Measurements from ENCODE around the gene APBA2.

The APBA2 gene

DNA sequence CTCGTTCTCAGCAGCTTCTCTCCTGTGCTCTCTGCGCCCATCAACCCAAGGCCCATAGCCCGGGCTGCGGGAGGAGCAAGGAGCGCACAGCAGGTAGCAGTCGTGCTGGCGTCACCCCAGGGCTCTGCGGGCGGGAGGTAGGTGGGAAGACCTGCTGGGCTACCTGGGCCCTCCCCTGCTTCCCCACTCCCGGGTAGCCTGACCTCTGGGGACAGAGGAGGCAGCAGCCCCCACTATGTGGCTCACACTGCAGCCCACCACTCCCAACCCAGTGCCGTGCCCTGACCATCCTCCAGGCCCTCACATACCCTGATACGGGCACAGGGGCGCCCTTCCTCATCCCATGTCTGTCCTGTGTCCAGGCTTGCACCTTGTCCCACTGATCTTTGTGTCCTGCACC lies 212.9 kb downstream of the APBA2 start:
- DNase-seq (ENCODE audit: low read depth in 2 of 2, low spot score in 1 of 2): no peak

DNA sequence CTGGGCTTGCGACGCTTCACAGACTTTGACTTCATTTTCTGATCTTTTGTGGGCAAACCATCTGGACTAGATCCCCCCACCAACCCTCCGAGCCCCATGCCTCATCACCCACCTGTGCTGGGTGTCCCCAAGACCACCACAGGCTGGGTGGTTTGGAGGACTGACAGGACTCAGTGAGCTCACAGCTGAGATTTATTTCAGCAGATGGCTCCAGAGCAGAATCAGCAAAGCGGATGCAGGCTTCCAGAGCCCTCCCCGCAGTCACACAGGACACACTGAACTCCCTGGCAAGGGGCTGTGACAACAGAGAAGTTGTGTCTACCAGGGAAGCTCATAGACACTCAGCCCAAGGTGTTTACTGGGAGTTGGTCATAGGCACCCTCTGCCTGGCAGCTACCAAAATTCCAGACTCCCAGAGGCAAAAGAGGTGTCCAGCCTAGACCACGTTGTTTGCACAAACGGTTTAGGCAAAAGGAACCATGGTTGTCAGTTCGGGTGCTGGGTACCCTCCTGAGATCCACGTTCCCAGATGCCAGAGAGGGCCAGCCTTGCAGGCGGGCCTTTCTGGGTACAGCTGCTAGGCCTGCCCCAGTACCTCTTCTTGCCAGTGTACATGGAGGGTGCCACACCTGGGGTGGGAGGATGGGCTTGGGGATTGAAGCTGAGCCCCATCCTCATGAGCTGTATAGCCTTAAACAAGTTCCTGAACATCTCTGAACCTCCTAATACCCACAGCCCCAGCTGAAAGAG lies 213.5 kb downstream of the APBA2 start:
- no peak for DNase-seq (ENCODE audit: low read depth in 2 of 2, low spot score in 1 of 2)

DNA sequence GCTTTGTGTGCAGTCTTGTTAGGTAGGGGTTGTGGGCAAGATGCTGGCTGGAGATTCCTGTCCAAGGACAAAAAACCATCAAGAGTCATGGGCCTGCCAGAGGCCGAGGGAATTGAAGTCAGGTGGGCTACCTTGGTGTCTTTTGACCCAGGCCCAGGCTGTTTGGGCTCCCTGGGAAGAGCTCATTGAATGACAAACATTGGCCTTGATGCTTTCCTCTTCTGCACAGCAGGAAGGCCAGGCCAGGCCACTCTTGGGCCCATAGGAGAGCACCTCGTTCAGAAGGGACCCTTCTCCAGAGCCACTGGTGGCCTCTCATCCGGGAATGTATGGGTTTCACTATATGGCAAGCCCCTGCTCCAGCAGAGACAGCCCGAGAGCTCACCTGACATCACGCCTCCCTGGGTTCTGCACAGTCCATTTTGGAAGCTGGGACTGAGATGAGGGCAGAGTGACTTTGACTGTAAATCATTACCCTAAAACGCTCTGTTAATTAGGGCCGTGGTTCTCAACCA lies 214.8 kb downstream of the APBA2 start:
- DNase-seq (ENCODE audit: low read depth in 2 of 2, low spot score in 1 of 2): no peak

DNA sequence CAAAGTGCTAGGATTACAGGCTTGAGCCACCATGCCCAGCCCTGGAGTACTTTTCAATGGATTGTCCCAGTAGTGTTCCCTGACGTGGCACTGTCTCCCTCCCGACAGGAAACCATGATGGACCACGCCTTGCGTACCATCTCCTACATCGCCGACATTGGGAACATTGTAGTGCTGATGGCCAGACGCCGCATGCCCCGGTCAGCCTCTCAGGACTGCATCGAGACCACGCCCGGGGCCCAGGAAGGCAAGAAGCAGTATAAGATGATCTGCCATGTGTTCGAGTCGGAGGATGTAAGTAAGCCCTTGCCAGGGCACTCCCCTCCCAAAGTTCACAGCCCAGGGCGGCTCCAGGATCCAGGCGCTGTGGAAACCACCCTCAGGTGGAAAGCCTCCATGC lies 215.7 kb downstream of the APBA2 start:
- no peak for DNase-seq (ENCODE audit: low read depth in 2 of 2, low spot score in 1 of 2)

DNA sequence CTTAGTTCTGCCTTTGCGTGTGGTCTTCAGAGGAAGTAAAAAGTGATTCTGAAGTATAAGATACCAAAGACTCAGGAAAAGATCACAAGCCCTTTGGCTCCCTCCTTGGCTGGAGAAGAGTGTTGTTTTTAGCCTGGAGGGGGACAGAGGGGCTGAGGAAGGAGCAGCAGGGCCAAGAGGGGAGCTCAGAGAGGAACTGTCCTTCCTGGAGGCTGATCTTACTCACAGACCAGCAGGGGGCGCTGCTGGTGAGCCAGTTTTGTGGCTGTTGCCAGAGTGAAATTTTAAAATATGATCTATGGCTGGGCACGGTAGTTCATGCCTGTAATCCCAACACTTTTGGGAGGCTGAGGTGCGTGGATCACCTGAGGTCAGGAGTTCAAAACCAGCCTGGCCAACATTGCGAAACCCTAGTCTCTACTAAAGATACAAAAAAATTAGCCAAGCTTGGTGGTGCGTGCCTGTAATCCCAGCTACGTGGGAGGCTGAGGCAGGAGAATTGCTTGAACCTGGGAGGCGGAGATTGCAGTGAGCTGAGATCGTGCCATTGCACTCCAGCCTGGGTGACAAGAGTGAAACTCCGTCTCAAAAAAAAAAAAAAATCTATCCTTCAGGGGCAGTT lies 216.5 kb downstream of the APBA2 start:
- DNase-seq (ENCODE audit: low read depth in 2 of 2, low spot score in 1 of 2): peak; percentile 18 to 21

DNA sequence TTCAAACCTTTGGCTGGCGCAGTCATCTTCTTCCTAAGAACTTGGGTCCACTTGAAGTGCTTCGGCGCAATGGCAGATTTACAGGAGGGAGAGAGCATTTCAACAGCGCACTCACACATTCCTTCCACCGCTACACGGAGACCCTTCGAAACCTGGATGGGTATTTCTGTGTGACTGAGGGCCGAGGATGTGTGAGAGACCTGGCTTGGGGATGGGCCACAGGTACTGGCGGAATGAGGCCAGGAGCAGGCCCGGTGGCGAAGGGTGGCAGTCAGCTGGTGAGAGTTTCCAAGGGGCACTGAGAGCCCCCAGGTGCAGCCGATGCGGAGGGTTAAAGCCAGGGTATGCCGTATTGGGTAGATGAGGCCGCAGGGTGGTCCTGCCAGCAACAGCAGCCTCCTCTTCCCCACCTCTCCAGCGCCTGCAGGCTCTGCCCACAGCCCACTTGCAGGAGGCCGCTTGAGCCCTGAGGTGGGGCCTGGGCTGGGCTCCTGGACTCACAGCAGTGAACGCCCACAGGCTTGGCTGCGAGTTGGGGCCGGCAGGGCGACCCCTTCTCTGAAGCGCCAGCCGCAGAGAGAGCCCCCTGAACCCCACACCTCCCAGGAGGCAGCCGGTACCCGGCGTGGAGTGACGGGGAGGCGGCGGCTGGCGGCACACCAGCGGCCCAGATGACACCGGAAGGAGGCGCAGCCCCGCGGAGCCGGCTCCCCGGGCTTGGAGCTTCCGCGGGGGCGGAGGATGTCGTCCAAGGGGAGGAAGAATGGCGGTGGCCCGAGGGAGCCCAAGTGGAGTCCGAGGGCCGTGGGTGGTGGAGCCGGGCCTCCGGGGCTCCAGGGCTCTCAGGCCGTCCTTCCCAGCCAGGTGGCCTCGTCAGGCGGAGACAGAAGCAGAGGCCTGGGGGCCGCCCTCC lies 217.4 kb downstream of the APBA2 start:
- no peak for DNase-seq (ENCODE audit: low read depth in 2 of 2, low spot score in 1 of 2)

DNA sequence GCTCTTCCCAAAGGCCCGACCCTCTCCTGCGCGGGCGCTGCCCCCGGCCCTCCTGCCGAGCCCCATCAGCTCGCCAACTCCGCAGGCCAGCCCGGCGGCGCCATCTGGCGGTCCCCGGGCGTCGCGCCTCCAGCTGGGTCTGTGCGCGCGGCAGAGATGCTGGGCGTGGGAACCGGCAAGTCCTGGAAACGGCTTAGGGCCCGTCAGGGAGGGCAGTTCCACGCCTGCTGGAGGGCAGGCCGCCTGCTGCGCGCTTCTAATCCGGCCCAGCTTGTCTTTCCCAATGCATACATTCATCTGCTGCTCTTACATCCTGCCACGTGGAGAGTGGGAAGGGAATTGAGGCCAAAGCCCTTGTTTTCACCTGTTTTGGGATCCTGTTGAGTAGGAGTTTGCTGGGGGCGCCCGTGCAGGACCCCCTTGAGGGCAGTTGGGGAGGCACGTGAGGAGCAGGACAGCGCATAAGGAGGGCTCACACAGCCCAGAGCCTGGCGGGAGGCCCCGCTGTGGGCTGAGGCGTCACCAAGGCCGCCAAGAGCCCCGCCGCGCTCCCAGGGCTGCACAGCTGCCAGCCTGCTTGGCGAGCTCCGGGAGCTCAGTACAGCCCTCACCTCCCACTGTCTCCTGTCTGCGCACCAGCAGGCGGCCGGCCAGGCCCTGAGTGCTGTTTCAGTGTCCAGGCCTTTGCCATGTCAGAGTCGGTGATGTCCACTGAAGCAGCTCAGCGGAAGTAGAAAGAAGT lies 218.2 kb downstream of the APBA2 start:
- no peak for DNase-seq (ENCODE audit: low read depth in 2 of 2, low spot score in 1 of 2)

DNA sequence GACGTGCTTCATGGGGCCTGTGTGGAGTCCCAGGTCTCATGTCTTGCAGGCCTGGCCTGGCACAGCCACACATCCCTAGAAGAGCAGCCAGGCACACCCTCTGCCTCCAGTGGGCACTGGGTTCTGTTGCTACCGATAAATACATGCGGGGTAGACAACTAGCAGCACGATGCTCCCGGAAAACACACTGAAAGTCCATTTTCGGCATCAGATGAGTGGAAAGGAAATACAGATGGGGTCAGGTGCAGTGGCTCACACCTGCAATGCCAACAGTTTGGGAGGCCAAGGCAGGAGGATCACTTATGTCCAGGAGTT lies 218.7 kb downstream of the APBA2 start:
- no peak for DNase-seq (ENCODE audit: low read depth in 2 of 2, low spot score in 1 of 2)

DNA sequence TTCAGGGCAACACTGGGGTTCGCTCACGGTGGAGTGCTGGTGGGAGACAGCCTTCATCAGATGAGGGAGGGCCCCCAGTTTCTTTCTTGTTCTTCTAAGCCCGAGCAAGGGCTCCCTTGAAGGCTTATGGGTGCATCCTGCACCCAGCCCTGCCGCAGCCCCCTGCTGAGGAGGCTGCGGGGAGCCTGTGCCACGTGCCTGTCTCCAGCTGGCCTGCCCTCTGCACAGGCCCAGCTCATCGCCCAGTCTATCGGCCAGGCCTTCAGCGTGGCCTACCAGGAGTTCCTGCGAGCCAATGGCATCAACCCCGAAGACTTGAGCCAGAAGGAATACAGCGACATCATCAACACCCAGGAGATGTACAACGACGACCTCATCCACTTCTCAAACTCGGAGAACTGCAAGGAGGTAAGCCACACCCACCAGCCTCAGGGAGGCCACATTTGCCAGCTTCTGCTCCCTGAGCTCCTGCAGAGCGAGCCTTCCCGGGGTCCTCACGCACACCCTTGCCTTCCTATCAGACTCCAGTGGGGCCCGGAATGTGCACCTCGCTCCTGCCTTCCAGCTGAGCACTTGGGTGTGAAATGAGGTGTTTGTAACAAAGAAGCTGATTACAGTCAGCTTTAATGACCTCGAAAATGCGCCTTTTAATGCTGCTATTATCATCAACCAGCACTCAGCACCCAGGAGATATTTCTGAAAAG lies 219.5 kb downstream of the APBA2 start:
- no peak for DNase-seq (ENCODE audit: low read depth in 2 of 2, low spot score in 1 of 2)

DNA sequence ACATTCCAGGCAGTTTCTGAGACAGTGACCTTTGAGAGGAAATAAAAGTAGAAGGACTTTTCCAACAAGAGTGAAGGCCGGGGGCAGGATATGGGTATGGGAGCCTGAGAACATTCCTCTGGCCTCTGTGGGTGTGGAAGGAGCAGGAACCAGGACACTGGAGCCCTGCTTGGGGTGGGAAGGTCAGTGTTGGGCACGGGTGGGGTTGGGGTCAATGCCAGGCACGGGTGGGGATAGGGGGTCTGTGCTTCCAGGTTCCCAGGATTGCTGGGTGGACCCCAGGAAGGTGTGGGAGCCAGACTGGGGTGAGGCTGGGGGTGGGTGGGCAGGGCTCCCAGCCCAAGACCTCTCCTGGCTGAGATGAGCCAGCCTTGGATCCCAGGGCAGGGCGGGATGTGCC lies 220.3 kb downstream of the APBA2 start:
- DNase-seq (ENCODE audit: low read depth in 2 of 2, low spot score in 1 of 2): no peak

DNA sequence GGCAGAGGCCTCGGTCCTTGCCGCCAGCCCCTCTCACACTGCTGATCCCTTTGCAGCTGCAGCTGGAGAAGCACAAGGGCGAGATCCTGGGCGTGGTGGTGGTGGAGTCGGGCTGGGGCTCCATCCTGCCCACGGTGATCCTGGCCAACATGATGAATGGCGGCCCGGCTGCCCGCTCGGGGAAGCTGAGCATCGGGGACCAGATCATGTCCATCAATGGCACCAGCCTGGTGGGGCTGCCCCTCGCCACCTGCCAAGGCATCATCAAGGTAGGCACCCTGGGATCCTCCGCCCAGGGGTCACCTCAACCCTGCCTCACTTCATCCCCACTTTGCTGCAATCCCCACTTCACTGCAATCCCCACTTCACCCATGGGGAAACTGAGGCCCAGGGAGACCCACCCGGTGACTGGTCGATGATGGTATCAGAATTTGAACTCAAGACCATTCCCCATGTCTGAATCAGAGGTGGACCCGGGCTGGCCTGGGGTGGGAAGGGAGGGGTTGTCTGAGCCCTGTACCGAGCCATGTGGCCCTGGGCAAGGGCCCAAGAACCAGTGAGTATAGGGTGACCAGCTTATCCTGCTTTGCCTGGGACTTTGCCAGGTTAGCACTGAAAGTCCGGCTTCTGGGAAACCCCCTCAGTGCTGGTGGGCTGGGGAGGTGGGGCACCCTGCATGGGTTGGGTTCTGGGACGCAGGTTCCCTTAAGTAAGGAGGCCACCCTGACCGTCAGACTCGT lies 220.9 kb downstream of the APBA2 start:
- no peak for DNase-seq (ENCODE audit: low read depth in 2 of 2, low spot score in 1 of 2)

DNA sequence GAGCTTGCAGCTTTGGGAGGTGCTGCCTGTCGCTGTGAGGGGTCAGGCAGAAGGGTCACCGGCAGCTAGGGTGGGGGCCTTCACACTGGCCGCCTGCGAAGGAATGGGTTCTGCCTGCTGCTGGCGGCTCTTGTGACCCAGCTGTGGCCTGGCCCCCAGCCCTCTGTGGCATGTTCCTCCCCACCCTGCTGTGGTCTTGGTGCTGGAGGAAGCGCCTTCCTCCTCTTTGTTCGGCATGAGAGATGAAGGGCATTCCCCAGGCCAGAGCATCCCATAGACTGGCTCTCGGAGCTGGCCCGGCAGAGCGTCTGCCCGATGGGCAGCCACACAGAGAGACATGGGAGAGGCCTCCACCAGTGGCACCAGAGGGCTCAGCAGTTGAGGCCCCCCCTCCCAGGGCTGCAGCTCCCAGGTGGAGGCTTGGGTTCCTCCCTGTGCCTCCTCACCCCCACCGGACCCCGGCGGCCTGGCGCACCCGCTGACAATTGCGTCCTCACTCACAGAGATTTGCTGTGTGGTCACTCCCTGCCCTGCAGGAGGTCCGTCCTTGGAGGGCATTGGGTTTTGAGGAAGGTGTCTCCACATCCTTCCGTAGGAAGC lies 221.6 kb downstream of the APBA2 start:
- no peak for DNase-seq (ENCODE audit: low read depth in 2 of 2, low spot score in 1 of 2)

DNA sequence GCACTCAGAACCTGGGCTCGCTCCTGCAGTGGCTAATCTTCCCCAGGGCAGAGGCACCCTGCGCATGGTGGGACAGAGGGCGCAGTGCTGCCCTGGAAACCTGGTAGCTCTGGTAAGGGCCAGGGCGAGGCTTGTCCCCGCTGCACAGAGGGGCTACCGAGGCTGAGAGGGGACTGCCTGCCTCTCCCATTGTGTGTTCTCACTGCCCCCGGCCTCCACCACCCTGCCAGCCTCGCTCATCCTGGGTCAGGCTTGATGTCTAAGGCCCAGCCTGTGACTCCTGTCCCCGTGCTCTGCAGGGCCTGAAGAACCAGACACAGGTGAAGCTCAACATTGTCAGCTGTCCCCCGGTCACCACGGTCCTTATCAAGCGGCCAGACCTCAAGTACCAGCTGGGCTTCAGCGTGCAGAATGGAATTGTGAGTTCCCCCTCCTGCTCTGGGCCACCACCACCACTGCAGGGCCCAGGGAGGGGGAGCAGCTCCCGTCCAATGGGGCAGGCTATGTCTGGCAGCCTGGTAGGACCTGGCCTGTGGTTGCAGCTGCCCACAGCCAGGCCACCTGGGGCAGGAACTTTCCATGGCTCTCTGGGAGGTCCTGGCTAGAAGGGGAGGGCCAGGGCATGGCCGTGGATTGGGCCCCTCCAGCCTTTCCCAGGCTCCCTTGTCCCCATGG lies 222.3 kb downstream of the APBA2 start:
- DNase-seq (ENCODE audit: low read depth in 2 of 2, low spot score in 1 of 2): no peak

DNA sequence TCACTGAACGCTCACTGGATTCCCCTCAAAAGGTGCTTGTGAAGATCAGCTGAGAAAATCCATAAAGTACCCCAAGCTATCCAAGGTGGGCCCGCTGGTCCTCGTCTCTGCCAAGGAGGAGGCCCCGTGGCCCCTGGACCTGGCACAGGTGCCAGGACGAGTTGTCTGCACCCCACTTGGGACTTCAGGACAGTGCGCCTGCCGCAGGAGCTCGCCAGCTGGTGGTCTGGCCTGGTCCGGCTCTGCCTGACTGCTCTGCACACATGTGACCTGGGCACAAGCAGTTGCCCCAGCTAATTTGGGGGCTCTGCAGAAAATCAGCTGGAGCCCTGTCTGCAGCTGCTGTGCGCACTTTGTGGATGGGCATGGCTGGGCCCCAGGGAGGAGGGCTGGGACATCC lies 224.0 kb downstream of the APBA2 start:
- DNase-seq (ENCODE audit: low read depth in 2 of 2, low spot score in 1 of 2): no peak

DNA sequence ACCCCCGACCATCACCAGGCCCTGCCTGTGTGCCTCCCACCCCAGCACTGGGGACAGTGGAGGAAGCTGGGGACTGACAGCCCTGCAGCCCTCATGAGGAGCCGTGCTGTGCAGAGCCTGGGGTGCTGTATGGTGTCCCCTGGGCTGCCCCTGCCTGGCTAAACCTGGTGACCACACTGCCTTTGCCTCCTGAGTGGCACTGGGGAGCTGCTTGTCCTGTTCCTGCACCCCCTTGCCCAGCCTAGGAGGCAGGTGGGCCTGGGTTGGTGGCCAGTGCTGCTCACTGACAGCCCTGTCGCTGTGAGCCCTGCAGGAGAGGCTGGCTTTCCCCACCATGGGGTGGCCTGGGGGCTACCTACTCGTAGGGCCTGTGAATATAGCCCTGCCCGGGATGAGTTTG lies 224.4 kb downstream of the APBA2 start:
- DNase-seq (ENCODE audit: low read depth in 2 of 2, low spot score in 1 of 2): no peak

DNA sequence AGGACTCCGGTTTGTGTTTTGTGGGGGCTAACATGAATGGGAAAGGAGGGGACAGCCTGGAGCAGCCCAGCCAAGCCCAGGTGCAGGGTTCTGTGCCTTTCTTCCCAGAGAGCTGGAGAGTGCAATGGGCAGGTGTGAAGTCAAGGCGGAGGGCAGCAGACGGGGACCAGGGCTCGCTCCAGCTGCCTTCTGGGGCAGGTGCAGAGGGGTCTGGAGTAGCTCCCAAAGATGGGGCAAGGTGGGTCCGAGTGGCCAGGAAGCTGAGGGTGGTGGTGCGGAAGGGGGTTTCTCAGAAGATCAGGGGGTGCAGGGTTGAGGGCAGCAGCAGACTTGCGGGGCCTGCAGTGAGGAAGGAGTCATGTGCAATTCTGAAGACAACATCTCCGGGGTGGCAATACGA lies 225.0 kb downstream of the APBA2 start:
- DNase-seq (ENCODE audit: low read depth in 2 of 2, low spot score in 1 of 2): no peak

DNA sequence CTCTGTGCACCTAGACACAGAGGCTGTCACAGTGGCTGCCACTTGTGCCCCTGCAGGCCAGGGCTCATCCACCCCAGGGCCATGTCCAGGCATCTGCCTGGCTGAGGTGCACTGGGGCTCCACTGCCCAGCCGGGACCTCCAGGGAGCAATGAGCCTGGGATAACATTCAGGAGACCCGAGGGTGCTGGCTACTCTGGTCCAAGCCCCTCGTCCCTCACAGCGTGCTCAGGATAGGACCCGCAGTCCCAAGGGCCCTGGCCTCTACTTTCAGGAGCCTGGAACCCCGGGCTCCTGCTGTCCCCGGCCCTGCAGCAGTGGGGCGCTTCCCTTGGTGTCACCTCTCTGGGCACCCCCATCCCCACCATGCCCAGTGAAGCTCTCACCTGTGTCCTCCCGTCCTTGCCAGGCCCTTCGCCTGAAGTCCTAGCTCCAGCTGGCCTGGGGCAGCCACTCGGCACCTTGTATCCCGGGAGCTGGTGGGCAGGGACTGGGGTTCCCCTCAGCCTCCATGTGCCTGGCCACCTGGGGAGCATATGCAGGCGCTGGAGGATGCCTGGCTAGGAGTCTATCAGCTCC lies 226.0 kb downstream of the APBA2 start:
- no peak for DNase-seq (ENCODE audit: low read depth in 2 of 2, low spot score in 1 of 2)

DNA sequence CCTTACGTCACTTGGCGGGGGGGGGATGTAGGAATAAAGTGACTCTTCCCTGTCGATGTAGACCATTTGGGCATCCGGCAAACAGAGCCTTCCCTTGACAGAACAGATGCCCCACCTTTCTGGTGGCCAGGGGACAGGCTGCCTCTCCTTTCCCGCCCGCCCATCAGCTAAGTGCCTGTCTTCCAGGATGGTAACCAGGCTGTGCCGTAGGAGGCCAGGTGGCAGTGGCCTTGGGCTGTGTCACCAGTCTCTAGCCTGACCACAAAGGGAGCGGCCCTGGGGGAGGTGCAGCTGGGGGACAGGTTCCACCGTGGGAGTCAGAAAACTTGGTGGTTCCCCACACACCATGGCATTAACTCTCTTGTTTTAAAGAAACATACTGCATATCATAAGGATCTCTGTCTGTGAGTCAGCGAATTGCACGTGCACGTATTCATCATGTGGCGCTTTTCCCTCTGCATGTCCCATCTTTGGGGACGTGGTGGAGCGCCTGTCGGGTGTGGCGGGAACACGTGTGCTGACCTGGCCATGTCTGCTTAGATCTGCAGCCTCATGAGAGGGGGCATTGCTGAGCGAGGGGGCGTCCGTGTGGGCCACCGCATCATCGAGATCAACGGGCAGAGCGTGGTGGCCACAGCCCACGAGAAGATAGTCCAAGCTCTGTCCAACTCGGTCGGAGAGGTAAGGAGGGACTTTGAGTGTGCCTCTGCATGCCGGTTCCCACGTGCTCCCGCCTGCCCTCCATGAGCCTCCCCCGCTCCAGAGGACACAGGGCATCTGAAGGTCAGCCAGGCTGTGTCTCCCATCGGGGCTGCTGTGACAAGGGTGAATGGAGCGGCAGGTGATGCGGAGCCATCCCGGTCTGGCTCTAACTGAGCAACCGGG lies 227.8 kb downstream of the APBA2 start:
- no peak for DNase-seq (ENCODE audit: low read depth in 2 of 2, low spot score in 1 of 2)
